Bronchial epithelial cell (primary cell): Measurements from ENCODE around the gene PLEKHM1. TPM values are rescaled to one million over a fixed set of nuclear protein-coding genes. Genes with fewer than 3 reads are reported as not detected.
A peak's percentile ranks its signal among the peaks of the same experiment; 100 is the strongest.
"Not testable (repeated sequence)": the region's sequence is repeated elsewhere in the genome, so short reads cannot be mapped to it uniquely, and the experiment has no call there.

Experiments
- DNase-seq: peaks from one replicate; pipeline ENCODE4 v3.0.0-alpha.2; 2010; ENCODE audit warnings: low read depth
- FAIRE-seq: peaks from 2 replicates; lab custom pipeline; 2011; peaks lifted over from hg19 to GRCh38; lab: Jason Lieb, UNC
- H3K27me3 ChIP-seq: 2 replicates; pipeline ENCODE4 v1.5.1; 2011; ENCODE audit warnings: low read length; ENCODE audit not compliant: control insufficient read depth, insufficient read depth
- H3K36me3 ChIP-seq: 2 replicates; pipeline ENCODE4 v1.5.1; 2011; ENCODE audit warnings: low read length; ENCODE audit not compliant: control insufficient read depth, insufficient read depth
- H3K4me3 ChIP-seq: 2 replicates; pipeline ENCODE4 v1.5.1; 2011; ENCODE audit warnings: mild to moderate bottlenecking, low read depth, low read length, control low read depth
- total RNA-seq: library from RNA; depleted of rRNA; stranded (reverse); fragments of >200 nt; gene quantifications from 2 replicates; pipeline ENCODE4 v1.2.1, GENCODE V29; 2014

Gene PLEKHM1
- total RNA-seq, 1 donor from 2014 or later = 38.7 TPM

DNA sequence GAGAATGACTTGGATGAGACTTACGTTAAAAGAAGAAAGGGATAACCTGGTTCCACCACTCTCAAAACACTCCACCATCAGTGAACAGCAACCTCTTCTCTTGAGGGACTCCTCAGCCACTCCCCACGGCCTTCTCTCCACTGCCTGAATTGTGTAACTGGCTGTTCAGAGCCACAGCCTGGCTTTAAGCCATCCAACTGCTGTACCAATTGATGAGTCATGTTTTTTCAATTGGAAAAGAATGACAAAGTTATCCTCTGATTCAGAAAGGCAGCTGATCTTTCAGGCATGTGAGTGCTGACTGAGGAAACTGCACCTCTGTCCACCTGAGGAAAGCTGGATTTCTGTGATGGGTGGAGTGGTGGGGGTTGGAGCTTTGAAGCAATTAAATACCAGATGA is 2.8 kb downstream of the PLEKHM1 start:
- peak; percentile 92 for DNase-seq
- FAIRE-seq, H3K4me3 ChIP-seq: not testable (repeated sequence)

DNA sequence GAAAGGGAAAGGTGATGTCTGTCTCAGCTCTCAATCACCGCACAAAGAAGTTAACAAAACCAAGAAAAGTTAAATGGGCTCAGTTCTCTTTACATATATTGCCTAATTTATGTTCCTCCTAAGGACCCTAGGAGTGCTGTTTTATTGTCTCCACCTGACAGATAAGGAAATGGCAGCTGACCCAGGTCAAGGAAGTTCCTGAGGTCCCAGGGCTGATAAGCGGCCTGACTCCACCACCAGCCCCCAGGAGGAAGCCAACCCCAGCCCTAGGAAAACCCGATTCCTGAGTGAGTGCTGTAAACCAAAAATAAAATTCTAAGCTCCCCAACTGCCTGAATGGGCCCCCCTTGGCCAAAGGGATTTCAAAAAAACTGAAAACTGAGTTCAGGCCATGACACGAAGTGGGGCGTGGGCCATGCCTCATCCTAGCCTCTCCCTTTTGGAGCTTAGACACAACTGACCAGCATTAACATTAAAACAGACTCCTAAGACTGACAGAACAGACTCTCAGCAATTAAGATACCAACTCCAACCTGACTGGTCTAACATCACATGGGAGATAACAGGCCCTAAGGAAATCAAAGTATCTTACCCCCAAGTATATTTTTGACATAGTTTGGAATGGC is 6.8 kb downstream of the PLEKHM1 start:
- DNase-seq, FAIRE-seq: not testable (repeated sequence)

More for the DNA sequence above, 2.8 kb downstream of the PLEKHM1 start:
- not testable (repeated sequence) for H3K27me3 ChIP-seq, H3K36me3 ChIP-seq

DNA sequence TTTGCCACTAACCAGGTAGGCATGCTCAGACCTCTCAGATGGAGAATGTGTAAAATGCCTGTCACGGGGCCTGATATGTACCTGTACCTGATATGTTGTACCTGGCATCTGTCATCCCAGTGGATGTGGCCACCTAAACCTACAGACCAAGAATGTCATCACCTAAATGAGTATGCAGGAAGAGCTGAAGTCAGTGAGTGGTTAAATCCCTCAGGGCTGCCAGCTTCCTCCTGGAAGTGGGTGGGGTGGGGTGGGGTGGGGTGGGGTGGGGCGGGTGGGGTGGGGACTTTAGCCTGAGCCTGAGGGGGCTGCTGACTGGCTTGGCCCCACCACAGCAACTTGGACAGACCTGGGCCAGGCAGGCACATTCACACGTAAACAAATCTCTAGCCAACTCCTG is 7.3 kb downstream of the PLEKHM1 start:
- H3K36me3 ChIP-seq, H3K4me3 ChIP-seq, FAIRE-seq, H3K27me3 ChIP-seq: not testable (repeated sequence)
- DNase-seq = peak; percentile 52

More for the DNA sequence above, 6.8 kb downstream of the PLEKHM1 start:
- H3K4me3 ChIP-seq, H3K27me3 ChIP-seq, H3K36me3 ChIP-seq: not testable (repeated sequence)

DNA sequence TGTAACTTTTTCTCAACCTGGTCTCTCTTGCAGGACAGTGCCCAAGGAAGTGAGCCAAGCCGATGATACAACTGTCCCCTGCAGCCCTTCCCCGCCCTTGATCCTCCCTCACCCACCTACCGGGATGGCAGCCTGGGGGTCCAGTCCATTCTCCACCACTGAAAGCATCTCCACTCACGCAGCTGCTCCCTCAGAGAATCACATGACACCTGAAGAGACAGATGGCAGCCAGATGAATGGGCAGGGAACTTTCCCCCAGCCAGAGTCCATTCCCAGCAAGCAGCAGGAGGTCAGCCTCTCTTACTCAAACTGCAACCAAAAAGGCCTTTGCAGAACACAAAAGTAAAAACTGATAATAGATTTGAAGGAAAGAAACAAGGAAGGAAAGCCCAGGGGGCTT is 8.2 kb downstream of the PLEKHM1 start:
- FAIRE-seq = not testable (repeated sequence)

DNA sequence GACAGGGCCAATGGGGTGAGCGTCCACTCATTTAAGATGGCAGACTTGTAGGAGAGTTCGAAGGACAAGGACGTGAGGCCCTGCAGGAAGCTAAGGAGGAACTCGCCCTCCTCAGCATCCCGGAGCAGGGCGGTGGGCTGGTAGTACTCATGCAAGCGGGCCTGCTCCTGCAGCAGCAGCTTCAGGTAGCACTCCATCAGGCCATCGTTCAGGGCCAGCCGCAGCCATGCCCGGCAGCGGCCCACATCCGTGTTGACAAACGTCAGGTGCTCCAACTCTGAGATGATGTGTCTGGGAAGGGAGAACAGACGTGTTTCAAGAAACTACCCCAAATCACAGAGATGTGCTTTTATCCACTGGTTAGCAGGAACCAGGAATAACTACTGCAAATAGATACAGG is 15.1 kb downstream of the PLEKHM1 start:
- not testable (repeated sequence) for DNase-seq, H3K4me3 ChIP-seq, FAIRE-seq, H3K27me3 ChIP-seq
- peaks cover 17% of the 10 kb centered on the region for H3K36me3 ChIP-seq

More for the DNA sequence above, 8.2 kb downstream of the PLEKHM1 start:
- DNase-seq, H3K36me3 ChIP-seq, H3K4me3 ChIP-seq, H3K27me3 ChIP-seq: not testable (repeated sequence)

DNA sequence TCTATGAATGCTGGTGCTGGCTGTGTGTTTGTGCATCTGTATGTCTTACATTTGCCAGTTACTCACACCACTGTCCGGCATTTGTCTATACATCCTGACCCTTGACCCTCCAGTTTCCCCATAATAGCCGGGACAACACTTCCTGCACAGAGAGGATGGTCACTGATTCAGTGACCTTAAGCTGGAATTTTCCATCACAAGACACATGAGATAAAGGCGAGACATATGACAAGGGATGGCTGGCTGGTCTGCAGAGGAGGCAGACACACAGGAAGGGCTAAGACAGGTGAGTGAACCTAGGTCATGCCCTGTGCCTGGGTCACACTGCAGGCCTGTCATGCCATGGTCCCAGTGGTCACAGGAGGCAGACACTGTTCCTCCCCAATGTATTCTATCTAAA is 18.3 kb downstream of the PLEKHM1 start:
- not testable (repeated sequence) for FAIRE-seq, DNase-seq, H3K4me3 ChIP-seq, H3K27me3 ChIP-seq
- peaks cover 14% of the 10 kb centered on the region for H3K36me3 ChIP-seq

DNA sequence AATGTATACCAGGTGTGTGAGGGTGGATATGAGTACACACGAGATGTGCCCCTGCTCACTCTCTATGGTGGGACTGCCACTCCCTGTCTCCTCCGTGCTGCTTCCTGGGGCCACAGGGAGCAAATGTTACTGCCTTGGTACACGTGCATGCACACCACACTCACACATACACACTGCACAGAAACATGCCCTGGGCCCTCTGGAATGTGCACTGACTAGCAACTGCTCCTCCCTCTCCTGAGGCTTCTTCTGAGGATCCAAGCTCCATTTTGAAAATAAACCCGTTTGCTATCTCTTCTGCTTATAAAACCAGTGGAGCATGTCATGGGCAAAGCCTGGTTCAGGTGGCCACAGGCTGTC is 21.3 kb downstream of the PLEKHM1 start:
- DNase-seq = peak; percentile 11
- not testable (repeated sequence) for H3K4me3 ChIP-seq, H3K27me3 ChIP-seq, H3K36me3 ChIP-seq
- peak; percentile 7 for FAIRE-seq

DNA sequence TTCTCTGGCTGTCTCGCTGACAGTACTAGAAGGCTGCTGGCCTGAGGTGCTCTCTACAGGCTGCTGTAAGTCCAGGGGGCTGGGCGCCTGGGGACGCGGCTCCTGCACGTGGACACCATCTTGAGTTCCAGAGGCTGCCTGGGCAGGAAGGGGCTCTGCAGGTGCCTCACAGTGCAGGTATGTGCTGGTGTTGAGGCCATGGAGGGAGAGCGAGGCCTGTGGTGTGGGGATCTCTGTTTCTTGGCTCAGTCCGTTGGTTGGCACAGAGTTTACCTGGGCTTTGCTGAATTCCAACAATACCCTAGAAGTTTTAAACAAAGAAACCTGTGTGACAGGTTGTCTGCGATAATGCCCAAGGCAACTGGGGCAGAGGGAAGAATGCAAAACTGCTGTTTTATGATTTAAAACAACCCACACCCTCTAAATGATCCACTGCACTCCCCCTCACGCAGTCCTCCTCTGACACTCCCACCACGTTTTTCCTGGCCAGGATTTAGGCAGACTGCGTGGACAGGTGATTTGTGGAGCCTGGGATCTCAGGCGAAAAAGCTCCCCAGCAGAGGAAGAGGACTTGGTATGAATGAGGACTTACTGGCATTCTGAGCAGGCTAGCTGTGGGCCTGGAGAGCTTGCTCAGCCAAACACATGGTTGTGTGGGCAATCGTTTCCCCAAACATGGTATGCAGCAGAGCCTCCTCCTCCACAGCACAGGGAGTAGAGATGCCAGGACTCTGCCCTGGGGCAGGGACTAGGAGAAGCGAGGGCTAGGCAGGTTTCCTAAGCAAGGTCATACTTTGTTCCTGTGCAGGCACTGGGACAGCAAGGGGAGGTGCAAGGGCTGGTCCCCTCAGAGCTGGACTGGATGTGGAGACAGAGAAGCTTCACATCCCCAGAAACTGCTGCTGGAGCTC is 22.0 kb downstream of the PLEKHM1 start:
- H3K36me3 ChIP-seq, FAIRE-seq: not testable (repeated sequence)

DNA sequence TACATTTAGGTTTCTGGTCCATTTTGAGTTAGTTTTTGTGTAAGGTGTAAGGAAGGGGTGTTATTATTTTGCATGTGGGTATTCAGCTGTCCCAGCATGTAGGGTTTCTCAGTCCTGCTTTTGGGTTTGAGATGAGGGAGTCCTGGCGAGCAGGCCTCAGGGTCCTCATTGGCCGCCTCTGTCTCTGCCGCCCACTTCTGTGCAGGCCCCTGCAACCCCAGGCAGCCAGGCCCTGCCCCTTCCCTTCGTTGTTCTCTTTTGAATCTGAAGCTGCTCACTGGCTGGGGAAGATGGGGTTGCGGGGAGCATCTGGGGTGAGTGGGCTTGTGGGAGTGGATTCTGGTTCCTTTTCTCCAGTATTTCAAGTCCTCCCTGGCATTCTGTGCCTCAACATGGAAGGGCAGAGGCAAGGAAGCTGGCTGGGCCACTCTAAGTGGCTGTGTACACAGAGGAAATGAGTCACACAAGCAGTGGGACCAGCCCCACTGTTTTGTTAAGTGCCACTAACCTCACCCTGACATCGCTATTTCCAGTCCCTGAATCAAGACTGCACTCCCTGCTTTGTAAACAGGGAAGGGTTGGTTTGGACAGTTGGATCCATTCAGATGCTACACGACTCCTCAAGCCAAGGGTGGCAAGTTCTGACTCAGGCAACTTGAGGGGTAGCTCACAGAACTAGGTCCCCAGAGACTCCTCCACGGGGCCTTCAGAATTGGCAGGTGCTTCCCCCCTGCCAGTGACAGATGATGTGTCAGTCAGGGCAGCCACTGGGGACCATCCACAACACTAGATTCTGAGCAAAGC is 28.8 kb downstream of the PLEKHM1 start:
- FAIRE-seq (peak; percentile 85), DNase-seq (peak; percentile 51)
- not testable (repeated sequence) for H3K27me3 ChIP-seq, H3K36me3 ChIP-seq, H3K4me3 ChIP-seq

More for the DNA sequence above, 22.0 kb downstream of the PLEKHM1 start:
- H3K4me3 ChIP-seq, H3K27me3 ChIP-seq, DNase-seq: not testable (repeated sequence)

DNA sequence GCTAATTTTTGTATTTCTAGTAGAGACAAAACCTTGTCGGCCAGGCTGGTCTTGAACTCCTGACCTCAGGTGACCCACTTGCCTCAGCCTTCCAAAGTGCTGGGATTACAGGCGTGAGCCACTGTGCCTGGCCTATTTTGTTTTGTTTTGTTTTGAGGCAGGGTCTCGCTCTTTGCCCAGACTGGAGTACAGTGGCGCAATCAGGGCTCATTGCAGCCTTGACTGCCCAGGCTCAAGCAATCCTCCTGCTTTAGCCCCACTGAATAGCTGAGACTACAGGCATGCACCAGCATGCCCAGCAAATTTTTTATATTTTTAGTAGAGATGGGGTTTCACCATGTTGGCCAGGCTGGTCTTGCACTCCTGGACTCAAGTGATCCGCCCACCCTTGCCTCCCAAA is 30.1 kb downstream of the PLEKHM1 start:
- H3K27me3 ChIP-seq, H3K36me3 ChIP-seq, H3K4me3 ChIP-seq, FAIRE-seq: not testable (repeated sequence)
- DNase-seq = peak; percentile 71

DNA sequence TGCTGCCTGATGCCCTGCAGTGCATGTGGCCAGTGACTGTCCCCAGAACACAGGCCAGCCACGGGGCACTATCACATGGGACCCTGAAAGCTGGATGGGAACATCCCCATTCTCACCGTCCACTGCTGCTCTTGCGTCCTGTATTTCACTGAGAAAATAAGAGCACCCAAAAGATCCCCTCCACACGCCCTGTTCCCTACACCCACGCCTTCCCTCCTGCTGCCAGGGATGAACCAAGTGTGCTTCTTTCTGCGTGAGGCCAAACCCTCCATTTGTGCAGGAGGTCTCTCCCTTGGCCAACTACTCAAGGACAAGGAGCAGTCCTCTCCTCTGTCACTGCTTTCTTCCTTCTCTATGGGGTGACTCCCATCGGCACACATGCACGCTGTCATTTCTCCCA is 36.2 kb downstream of the PLEKHM1 start:
- H3K4me3 ChIP-seq, H3K36me3 ChIP-seq, FAIRE-seq, H3K27me3 ChIP-seq, DNase-seq: not testable (repeated sequence)

DNA sequence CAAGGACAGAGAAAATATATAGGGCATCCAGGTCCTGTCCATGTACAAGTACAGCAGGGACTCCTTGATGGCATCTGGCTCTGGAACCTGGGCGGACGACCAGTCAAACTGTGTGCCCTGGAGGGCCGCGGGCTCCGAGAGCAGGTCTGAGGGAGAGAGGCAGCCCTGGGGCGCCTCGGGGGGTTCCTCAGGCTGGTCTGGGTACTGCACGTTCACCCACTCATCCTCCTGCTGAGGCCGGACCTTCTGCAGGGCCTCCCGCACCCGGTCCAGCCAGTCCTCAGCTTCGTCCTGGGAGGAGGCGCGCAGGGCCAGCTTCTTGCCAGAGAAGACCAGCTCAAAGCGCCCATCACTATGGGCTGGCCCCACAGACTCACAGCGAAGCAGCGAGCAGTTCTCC is 36.8 kb downstream of the PLEKHM1 start:
- DNase-seq, H3K4me3 ChIP-seq, H3K36me3 ChIP-seq, FAIRE-seq, H3K27me3 ChIP-seq: not testable (repeated sequence)

DNA sequence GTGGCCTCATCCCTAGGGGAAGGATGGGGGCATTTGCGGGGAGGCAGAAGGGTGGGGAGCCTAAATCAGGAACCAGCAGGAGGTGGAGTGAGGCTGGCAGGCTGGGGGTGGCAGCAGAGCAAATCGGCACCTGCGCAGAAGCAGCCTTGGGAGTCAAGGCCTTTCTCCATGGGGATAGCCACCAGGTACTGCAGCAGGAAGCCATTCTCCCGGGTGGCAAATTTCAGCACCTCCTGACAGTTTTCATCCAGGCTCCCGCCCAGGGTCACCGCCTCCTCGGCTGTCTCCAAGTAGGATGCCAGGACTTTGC is 37.3 kb downstream of the PLEKHM1 start:
- H3K27me3 ChIP-seq, H3K36me3 ChIP-seq, FAIRE-seq, DNase-seq, H3K4me3 ChIP-seq: not testable (repeated sequence)
